ENCODE measurements around the gene CDKN2B.

The CDKN2B gene

GRCh38 chr9:21976334-21976875 lies 32.7 kb downstream of the CDKN2B start:
- Mint-ChIP-seq H3K9me3 (peaks cover 2% of the 10 kb centered on the region), H3K4me1 (peaks cover 6% of the 10 kb centered on the region), H3K27ac (no peak overlapping the region), H3K36me3 (ENCODE audit: low read depth) (no peaks in the 10 kb centered on the region), H3K4me3 (no peak overlapping the region), H3K27me3 (ENCODE audit: low read depth) (peaks cover 99% of the 10 kb centered on the region)
- TF ChIP-seq, protein P1, sequence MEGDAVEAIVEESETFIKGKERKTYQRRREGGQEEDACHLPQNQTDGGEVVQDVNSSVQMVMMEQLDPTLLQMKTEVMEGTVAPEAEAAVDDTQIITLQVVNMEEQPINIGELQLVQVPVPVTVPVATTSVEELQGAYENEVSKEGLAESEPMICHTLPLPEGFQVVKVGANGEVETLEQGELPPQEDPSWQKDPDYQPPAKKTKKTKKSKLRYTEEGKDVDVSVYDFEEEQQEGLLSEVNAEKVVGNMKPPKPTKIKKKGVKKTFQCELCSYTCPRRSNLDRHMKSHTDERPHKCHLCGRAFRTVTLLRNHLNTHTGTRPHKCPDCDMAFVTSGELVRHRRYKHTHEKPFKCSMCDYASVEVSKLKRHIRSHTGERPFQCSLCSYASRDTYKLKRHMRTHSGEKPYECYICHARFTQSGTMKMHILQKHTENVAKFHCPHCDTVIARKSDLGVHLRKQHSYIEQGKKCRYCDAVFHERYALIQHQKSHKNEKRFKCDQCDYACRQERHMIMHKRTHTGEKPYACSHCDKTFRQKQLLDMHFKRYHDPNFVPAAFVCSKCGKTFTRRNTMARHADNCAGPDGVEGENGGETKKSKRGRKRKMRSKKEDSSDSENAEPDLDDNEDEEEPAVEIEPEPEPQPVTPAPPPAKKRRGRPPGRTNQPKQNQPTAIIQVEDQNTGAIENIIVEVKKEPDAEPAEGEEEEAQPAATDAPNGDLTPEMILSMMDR (IDR thresholded peaks at IDR 0.05; ENCODE audit: unreplicated experiment in 3 of 3) = no peak

DNA sequence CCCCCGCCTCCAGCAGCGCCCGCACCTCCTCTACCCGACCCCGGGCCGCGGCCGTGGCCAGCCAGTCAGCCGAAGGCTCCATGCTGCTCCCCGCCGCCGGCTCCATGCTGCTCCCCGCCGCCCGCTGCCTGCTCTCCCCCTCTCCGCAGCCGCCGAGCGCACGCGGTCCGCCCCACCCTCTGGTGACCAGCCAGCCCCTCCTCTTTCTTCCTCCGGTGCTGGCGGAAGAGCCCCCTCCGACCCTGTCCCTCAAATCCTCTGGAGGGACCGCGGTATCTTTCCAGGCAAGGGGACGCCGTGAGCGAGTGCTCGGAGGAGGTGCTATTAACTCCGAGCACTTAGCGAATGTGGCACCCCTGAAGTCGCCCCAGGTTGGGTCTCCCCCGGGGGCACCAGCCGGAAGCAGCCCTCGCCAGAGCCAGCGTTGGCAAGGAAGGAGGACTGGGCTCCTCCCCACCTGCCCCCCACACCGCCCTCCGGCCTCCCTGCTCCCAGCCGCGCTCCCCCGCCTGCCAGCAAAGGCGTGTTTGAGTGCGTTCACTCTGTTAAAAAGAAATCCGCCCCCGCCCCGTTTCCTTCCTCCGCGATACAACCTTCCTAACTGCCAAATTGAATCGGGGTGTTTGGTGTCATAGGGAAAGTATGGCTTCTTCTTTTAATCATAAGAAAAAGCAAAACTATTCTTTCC lies 34.2 kb downstream of the CDKN2B start:
- H3K27me3 Mint-ChIP-seq (ENCODE audit: low read depth) = peaks cover 100% of the 10 kb centered on the region

DNA sequence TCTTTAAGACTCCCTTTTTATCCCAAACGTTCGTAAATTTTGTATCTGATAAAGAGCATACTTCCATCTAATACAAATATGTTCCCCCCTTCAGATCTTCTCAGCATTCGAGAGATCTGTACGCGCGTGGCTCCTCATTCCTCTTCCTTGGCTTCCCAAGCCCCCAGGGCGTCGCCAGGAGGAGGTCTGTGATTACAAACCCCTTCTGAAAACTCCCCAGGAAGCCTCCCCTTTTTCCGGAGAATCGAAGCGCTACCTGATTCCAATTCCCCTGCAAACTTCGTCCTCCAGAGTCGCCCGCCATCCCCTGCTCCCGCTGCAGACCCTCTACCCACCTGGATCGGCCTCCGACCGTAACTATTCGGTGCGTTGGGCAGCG lies 34.8 kb downstream of the CDKN2B start:
- H3K27me3 Mint-ChIP-seq (ENCODE audit: low read depth) = peaks cover 100% of the 10 kb centered on the region
- H3K9me3 Mint-ChIP-seq = peaks cover 6% of the 10 kb centered on the region
- no peaks in the 10 kb centered on the region for H3K36me3 Mint-ChIP-seq (ENCODE audit: low read depth)
- peaks cover 6% of the 10 kb centered on the region for H3K4me1 Mint-ChIP-seq
- TF ChIP-seq, protein P1 (IDR thresholded peaks at IDR 0.05; ENCODE audit: unreplicated experiment in 3 of 3) = no peak
- no peak overlapping the region for H3K27ac Mint-ChIP-seq
- H3K4me3 Mint-ChIP-seq = peak overlapping the region; percentile 61 to 73 (median 72)

More for the DNA sequence above, 34.2 kb downstream of the CDKN2B start:
- Mint-ChIP-seq H3K27ac (no peak overlapping the region), H3K36me3 (ENCODE audit: low read depth) (no peaks in the 10 kb centered on the region), H3K9me3 (peaks cover 4% of the 10 kb centered on the region), H3K4me3 (peak overlapping the region; percentile 61 to 77 (median 72)), H3K4me1 (peaks cover 6% of the 10 kb centered on the region)
- TF ChIP-seq, protein P1 (IDR thresholded peaks at IDR 0.05; ENCODE audit: unreplicated experiment in 3 of 3) = no peak

DNA sequence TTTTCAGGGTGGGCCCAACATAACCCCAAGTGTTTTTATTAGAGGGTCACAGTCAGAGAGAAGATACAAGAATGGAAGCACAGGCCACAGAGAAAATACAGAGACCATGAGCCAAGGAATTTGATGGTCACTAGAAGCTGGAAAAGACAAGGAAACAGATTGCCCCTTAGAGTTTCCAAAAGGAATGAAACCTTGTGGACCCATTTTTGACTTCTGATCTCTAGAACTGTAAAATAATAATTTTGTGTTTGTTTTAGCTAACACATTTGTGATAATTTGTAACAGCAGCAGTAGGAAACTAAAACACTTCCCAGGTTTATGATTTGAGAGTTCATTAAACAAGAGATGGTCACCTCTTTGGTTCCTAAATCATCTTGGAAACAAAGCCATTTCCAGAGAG lies 36.7 kb downstream of the CDKN2B start:
- H3K4me3 Mint-ChIP-seq = no peak overlapping the region

GRCh38 chr9:21970800-21971640 lies 38.1 kb downstream of the CDKN2B start:
- TF ChIP-seq, protein P1 (IDR thresholded peaks at IDR 0.05; ENCODE audit: unreplicated experiment in 3 of 3) = no peak
- Mint-ChIP-seq H3K36me3 (ENCODE audit: low read depth) (no peaks in the 10 kb centered on the region), H3K4me1 (peaks cover 11% of the 10 kb centered on the region), H3K4me3 (no peak overlapping the region), H3K9me3 (peaks cover 8% of the 10 kb centered on the region), H3K27ac (no peak overlapping the region), H3K27me3 (ENCODE audit: low read depth) (peaks cover 100% of the 10 kb centered on the region)

More for the DNA sequence above, 36.7 kb downstream of the CDKN2B start:
- Mint-ChIP-seq H3K36me3 (ENCODE audit: low read depth) (no peaks in the 10 kb centered on the region), H3K9me3 (peaks cover 6% of the 10 kb centered on the region), H3K4me1 (peaks cover 11% of the 10 kb centered on the region), H3K27ac (no peak overlapping the region), H3K27me3 (ENCODE audit: low read depth) (peaks cover 100% of the 10 kb centered on the region)
- TF ChIP-seq, protein P1 (IDR thresholded peaks at IDR 0.05; ENCODE audit: unreplicated experiment in 3 of 3) = no peak

Data from nephron (organoid).